NCI-H82 (cell line): ENCODE data around the gene KRT73.

Experiments used
- DNase-seq: peaks from one replicate; lab custom pipeline; 2025; lab: John Stamatoyannopoulos, UW

KRT73 gene

DNA sequence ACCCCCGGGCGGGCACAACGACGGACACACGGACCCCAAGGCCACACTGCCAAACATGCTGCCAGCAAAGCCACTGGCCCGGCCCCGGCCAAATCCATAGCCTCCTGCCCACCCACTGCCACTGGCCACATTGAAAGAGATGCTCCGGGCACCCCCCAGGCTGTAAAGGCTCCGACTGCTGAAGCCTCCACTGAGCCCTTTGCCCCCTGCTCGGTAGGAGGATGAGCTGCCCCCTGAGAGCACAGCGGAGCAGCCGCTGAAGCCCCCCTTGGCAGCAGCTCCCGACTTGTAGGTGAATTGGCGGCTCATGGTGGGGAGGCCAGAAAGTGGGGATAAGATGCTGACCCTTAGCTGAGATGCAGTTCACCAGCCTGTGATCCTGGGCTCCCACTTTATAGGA lies at the start of gene KRT73:
TSS of gene KRT73 (minus strand) at position 344 of the 400 bp plus-strand sequence. CDS start at position 309, 35 bp downstream.
- no peak for DNase-seq

DNA sequence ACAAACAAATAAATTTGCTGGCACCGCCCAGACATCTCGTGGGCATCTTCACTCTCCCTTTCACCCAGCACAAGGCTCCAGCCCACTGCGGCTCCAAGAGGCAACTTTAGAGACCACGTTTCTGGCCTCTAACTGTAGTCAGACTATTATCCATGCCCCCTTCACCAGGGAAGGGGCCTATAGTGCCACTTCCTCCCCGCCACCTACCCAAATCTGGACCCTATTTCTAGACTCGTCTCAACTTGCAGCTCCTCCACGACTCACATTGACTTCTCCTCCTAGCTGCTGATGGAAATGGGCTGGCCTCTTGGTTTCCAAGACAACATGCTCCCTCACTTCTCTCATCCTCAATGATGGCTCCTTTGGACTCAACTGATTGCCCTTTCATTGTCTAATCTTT lies 49.6 kb upstream of the KRT73 start:
- no peak for DNase-seq

DNA sequence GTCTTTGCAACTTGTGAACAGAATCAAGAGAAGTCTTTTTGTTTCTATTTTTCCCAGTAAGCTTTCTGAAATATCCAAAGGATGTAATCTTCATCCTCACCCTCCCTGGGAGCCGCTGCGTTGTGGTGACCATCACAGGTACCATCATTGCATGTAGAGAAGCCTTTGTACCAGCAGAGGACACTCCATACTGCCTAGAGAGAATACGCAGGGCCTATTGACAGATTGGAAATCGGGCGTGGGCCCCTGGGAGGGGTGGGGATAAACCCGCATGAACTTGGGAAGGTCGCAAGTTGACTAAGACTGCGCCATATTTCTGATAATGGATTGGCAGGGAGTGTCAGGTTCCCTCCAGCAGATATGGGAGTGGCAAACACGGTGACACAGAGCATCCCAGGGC lies 49.1 kb upstream of the KRT73 start:
- peak; percentile 26 for DNase-seq

DNA sequence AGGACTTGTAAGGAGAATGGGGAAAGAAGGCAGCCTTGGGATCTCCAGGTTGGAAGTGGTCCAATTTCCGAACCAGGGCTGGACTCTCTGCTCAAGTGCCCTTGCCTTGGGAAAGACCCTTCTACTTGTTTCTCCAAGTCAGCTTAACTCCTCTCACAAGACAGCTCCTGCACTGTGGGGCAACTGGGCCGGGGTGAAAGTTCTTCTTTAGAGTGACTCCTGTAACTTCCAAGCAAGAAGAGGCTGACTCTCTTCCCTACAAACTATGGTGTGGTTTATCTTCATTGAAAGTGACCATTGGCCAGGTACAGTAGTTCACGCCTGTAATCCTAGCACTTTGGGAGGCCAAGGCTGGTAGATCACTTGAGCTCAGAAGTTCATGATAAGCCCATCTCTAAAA lies 48.1 kb upstream of the KRT73 start:
- DNase-seq: no peak

DNA sequence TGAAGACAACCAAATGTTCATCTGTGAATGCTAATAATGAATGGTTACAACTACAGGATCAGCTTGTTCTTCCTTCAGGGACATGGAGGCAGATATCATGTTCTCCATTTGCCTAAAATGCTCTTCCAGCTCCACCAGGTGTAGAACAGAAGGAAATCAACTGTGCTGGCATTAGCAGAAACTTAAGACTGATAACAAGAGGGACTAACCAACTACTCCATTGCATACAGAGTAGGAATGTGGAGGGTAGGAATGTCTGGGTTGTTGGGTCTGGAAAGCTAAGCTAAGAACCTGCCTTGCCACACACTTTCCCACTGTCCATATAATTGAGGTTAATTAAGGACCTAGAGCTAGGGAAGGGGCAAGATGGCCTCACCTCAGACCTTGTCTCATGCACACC lies 45.1 kb upstream of the KRT73 start:
- DNase-seq: no peak

GRCh38 chr12:52662918-52663229 lies 44.5 kb upstream of the KRT73 start:
- DNase-seq: no peak

DNA sequence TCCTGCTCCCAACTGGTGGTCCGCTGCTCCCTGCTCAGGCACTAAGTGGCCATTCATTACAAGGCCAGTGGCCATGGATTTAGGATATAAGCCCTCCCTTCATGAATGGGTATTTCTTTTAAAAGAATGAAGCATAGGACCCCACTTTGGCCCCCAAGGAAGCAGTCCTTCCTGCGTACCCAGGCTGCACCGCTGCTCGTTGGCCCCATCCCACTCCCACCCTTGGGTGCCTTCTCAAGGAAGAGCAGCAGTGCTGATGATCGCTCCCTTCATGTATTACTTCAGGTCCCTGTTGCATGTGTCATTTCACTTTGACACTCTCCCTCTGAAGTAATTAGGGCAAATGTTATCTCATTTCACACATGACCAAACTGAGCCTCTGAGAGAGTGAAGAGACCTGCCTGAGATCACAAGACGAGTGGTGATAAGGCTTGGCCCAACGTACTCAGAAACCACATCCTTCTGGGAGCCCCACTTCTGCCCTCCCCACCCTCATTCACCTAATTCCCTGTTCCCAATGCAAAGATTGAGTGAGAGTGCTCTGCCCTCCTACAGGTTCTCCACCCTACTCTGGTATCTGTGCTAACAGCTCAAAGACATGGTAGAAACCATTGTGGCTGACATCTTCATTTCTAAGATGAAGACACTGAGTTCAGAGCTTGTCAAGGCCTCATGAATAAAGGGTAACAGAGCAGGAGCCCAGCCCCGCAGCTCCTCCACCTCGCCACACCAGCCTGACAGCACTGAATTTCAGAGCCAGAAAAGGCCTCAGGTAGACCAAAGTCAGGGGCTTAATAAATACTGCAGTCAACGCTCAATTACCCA lies 43.9 kb upstream of the KRT73 start:
- no peak for DNase-seq

DNA sequence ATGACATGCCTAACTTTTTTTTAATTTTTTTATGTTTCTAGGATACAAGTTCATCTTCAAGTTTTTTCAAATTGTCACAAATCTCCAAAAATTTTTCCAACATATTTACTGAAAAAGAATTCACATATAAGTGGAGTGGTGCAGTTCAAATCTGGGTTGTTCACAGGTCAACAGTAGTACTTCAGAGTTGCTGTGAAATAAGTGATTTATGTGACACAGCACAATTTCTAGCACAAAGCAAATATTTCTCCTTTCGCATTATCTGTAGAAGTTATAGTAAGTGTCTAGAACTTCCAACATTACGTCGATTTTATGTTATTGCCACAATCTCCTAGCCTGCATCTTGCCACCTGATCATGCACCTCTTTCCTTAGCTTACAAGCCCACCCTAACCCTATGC lies 43.3 kb upstream of the KRT73 start:
- no peak for DNase-seq

- DNase-seq: no peak
Measured at GRCh38 chr12:52660934-52661499, 42.7 kb upstream of the KRT73 start.

DNA sequence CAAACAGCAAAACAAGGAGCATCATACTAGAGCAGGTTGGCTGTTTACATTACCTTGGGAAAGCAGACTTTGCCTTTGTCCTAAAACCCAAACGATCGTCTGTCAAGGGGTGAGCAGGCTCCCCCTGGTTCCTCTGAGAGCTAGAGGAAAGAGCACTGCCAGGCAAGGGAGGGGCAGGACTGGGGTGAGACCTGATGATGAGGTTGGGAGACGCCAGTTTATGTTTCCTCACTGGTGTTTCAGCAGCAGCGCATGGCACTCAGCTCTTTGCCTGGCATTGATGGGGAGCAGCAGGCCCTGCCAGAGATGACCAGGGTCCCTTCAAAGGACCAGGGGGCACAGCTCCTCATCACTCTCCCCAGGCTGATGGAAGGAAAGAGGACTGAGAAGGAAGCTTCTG lies 41.6 kb upstream of the KRT73 start:
- no peak for DNase-seq

GRCh38 chr12:52659395-52659794 lies 41.0 kb upstream of the KRT73 start:
- no peak for DNase-seq

DNA sequence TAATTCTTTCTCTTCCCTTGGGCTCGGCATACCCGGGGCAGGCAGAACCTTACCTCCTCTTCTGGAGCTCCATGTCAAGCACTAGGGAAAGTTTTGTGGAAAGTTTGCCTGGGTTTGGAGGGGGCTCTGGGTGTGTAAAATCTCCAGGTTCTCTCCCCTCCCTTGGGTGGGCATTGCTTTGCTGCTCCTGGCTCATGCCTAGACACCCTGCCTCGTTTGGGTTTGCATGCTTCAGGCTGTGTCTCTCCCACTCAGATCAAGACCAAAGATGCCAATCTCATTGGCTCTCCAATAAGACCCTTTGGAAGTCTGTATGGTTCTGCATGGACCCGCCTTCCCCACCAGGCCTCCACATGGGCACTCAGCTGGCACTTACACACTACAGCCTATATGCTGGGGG lies 39.8 kb upstream of the KRT73 start:
- DNase-seq: no peak

GRCh38 chr12:52657250-52657902 lies 39.0 kb upstream of the KRT73 start:
- no peak for DNase-seq

DNA sequence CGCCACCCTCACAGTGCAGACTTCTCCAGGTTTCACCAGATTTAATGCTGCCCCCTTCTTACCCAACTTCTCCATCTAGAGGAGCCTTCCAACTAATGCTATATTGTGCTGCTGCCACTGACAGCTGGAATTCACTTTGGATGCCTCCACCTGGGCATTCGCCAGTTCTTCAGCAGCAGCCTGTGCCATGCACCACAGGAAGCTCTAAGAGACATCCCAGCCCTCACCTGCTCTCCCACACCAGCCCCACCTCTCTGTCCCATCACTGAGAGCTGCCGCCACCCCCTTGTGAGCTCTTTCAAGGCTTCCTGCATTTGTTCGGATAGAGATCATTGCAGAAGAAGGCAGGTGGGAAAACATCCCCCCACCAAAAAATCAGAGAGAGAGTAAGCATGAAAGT lies 38.3 kb upstream of the KRT73 start:
- no peak for DNase-seq

DNA sequence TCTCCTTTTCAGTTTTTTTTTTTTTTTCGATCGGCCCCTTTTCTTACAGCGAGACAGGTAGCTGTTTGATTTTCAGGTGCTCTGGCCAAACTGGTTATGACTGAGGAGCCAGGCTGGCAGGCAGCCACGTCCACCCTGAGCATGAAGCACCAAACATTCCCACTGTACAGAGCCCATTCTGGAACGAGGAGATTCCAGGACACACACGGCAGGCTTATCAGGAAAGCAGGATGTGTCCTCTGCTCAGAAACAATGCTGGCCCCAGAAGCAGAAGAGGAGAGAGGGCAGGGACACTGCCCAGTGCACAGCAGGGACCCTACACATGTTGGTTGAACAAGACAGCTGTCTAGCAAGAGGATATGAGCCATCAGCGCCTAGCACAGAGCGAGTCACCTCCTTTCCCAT lies 37.4 kb upstream of the KRT73 start:
- DNase-seq: no peak

DNA sequence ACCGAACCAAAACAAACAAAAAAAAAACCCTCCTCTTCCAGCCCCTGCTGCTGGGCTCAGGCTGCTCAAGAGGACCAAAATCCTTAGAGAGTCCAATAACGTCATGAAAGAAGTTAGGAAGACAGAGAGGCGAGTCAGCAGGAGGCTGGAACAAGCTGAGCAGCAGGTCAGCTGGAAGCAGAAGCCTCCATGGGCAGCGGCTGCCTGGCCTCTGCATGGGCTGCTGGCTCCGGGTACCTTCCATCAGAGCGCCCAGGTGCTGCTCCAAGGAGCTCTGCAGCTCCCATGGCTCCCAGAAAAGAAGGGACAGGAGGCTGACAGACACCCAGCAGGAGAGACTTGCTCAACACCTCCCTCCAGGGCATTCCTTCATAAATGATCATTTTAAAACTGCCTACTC lies 36.9 kb upstream of the KRT73 start:
- DNase-seq: no peak

GRCh38 chr12:52651726-52652261 lies 33.4 kb upstream of the KRT73 start, which contains the start of gene KRT2:
TSS of gene KRT2 (minus strand) at chr12:52652211. CDS start at chr12:52652142, 69 bp downstream.
- no peak for DNase-seq

DNA sequence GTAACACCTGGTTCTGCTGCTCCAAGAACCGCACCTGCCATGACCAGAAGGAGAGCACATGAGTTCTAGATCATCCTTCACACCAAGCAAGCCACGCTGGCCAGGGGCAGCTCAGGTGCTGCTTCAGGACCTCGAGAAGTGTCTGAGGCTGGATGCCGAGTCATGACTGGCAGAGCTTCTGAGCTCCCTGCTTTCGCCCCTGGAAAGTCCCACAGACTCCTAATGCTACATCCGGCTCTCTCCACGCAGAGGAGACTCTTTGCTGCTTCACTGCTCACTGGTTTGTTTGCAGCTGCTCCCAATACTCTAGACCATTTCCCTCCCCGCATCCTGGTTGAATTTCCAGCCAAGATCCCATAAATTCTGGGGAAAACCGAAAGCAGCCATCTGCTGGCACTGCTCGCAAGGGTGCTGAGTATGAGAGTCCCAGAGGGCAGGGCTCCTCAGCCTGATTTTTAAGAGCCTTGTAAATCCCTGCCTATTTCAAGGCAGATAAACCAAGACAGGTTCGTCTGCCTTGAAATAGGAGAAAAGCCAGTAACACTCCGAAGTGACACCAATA lies 32.2 kb upstream of the KRT73 start:
- DNase-seq: no peak

GRCh38 chr12:52649066-52649465 lies 30.7 kb upstream of the KRT73 start:
- DNase-seq: no peak

GRCh38 chr12:52648012-52648550 lies 29.7 kb upstream of the KRT73 start:
- no peak for DNase-seq

GRCh38 chr12:52647601-52648000 lies 29.2 kb upstream of the KRT73 start:
- DNase-seq: no peak

- DNase-seq: no peak
Measured at GRCh38 chr12:52646613-52647012, 28.3 kb upstream of the KRT73 start.

DNA sequence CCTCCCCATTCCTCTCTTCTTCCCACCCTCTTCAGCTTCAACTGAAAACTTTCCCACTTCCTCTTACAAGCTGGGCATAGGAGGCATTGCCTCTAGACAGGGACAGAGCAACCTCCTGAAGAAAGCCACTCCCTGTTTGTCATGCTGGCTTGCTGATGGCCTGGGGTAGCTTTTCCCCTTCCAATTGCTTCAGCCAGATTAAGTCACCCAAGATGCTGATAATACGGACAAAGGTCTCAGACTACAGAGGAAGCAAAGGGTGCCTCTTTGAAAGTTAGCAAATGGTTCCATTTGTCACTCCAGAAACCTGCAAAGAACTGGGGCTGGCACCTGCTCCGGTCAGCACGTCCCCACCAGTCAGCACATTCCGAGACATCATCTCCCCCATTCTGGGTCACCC lies 27.6 kb upstream of the KRT73 start:
- no peak for DNase-seq
